Measurements from ENCODE around the gene CFAP77. TPM values are rescaled to one million over a fixed set of nuclear protein-coding genes. Genes with fewer than 3 reads are reported as not detected.
A peak's percentile ranks its signal among the peaks of the same experiment; 100 is the strongest.

The CFAP77 gene
- total RNA-seq (2012; rRNA removed) (not detected in 2 replicates), polyA plus RNA-seq (2012; rRNA removed) (0.13 TPM in 1 of 2 replicates, not detected in the other), Bru-seq, nascent RNA (percentile 14 among the genes with signal in this experiment), BruChase-seq, experiment 1, labeled RNA remaining after a 6-hour chase (percentile 17 among the genes with signal in this experiment), BruChase-seq, experiment 2, labeled RNA remaining after a 2-hour chase (percentile 15 among the genes with signal in this experiment)
- polyA plus RNA-seq (2012; cell fraction: cytosol; rRNA removed): not detected in 2 replicates
- polyA plus RNA-seq (2012; cell fraction: nucleus; rRNA removed; ENCODE audit: low replicate concordance): 0.08 and 0.10 TPM in 2 replicates
- long read RNA-seq: 0 reads

- H4K20me1 ChIP-seq (ENCODE audit: insufficient read depth, low read length): no peaks in the 10 kb centered on the region
- 0 out of 4 replicates have a peak within 1 kb of the TSS, but pooled peaks of 1 of the 2 experiments have one; percentile 37 for H4K8ac ChIP-seq (ENCODE audit: low read depth in 2 of 2, low read length in 2 of 2)
- no peak within 1 kb of the TSS for H3K4ac ChIP-seq (ENCODE audit: low read depth, low read length)
- H4K91ac ChIP-seq (ENCODE audit: insufficient read depth, low read depth, low read length): no peak within 1 kb of the TSS
- H3K4me2 ChIP-seq (ENCODE audit: low read depth, low read length): peak within 1 kb of the TSS; percentile 74
- TF ChIP-seq MXI1 (IDR thresholded peaks at IDR 0.05; ENCODE audit: borderline replicate concordance, low read depth, low read length) (peak; percentile 23; the same call in 1 of the 2 replicates), BHLHE40 (IDR thresholded peaks at IDR 0.05; ENCODE audit: low read depth, low read length) (peak; percentile 95), FOS (IDR thresholded peaks at IDR 0.05; ENCODE audit: low read depth, low read length) (no peak), POLR2A (IDR thresholded peaks at IDR 0.05; ENCODE audit: low read depth, low read length) (no peak), CHD1 (IDR thresholded peaks at IDR 0.05; ENCODE audit: low read depth, low read length) (peak; percentile 96; the same call in 1 of the 2 replicates), RAD21 (IDR thresholded peaks at IDR 0.05; ENCODE audit: low read length) (no peak)
- TF ChIP-seq, protein P1, sequence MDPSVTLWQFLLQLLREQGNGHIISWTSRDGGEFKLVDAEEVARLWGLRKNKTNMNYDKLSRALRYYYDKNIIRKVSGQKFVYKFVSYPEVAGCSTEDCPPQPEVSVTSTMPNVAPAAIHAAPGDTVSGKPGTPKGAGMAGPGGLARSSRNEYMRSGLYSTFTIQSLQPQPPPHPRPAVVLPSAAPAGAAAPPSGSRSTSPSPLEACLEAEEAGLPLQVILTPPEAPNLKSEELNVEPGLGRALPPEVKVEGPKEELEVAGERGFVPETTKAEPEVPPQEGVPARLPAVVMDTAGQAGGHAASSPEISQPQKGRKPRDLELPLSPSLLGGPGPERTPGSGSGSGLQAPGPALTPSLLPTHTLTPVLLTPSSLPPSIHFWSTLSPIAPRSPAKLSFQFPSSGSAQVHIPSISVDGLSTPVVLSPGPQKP (IDR thresholded peaks at IDR 0.05; ENCODE audit: borderline replicate concordance, low read depth, low read length): no peak
- TF ChIP-seq, protein P2, sequence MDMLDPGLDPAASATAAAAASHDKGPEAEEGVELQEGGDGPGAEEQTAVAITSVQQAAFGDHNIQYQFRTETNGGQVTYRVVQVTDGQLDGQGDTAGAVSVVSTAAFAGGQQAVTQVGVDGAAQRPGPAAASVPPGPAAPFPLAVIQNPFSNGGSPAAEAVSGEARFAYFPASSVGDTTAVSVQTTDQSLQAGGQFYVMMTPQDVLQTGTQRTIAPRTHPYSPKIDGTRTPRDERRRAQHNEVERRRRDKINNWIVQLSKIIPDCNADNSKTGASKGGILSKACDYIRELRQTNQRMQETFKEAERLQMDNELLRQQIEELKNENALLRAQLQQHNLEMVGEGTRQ (IDR thresholded peaks at IDR 0.05; ENCODE audit: low read depth, low read length): no peak
- DNase-seq: peak; percentile 39
- H3K23ac ChIP-seq (ENCODE audit: low read depth, low read length): peak within 1 kb of the TSS; percentile 45
- POLR2A ChIA-PET (ENCODE audit: unreplicated experiment): no interaction called here
- H2AK9ac ChIP-seq (replicated peaks; ENCODE audit: low read depth, low read length, poor library complexity): peak within 1 kb of the TSS; percentile 39
- no peak within 1 kb of the TSS for H3K56ac ChIP-seq (ENCODE audit: extremely low read depth, insufficient read depth, low read length)
- H2BK5ac ChIP-seq (ENCODE audit: low read depth, low read length, poor library complexity, severe bottlenecking): no peak within 1 kb of the TSS
- dilution Hi-C loops (cut with HindIII; ENCODE audit: low sequenced_read_pairs, unreplicated experiment) (no loop called here), intact Hi-C loops (cut with micrococcal nuclease) (loop anchor here (10.0 kb wide), 3 partner anchors 95 to 495 kb away; no protein-coding TSS in a partner anchor), in situ Hi-C loops (cut with MboI; ENCODE audit: low sequenced_read_pairs) (no loop called here)
- H3K9me1 ChIP-seq (ENCODE audit: insufficient read depth, low read length): peaks cover 7% of the 10 kb centered on the region; the same call in 1 of the 2 replicates
- peak; percentile 89 for ATAC-seq (ENCODE audit: low read depth)
- H4K5ac ChIP-seq (ENCODE audit: low read depth, low read length): no peak within 1 kb of the TSS
- 1% methylated on average over 39 of the region's 69 CpGs; no CpG with 5 or more reads in 1 of the 2 experiments for WGBS, 2 experiments (ENCODE audit: extremely low coverage in 2 of 2, insufficient read length in 1 of 2)
- CTCF ChIA-PET: no interaction called here
- no peak within 1 kb of the TSS for H3K14ac ChIP-seq (replicated peaks; ENCODE audit: low read depth, low read length)
- peaks cover 32% of the 10 kb centered on the region for H3K27me3 ChIP-seq (ENCODE audit: control insufficient read depth, insufficient read depth, low read length)
- H3K9ac ChIP-seq (ENCODE audit: low read depth, low read length): no peak within 1 kb of the TSS
- H2AFZ ChIP-seq (replicated peaks; ENCODE audit: low read length, poor library complexity): peak within 1 kb of the TSS; percentile 97
- no peak within 1 kb of the TSS for H2BK20ac ChIP-seq (ENCODE audit: low read depth, low read length)
- H3K18ac ChIP-seq (ENCODE audit: low read depth, low read length): no peak within 1 kb of the TSS
- peaks cover 5 to 9% of the 10 kb centered on the region in 2 experiments; a peak in 3 of 4 replicates for H3K79me1 ChIP-seq (ENCODE audit: low read depth in 1 of 2, low read length in 2 of 2)
- H3K4me3 ChIP-seq (ENCODE audit: insufficient read depth, low read depth, low read length): peak within 1 kb of the TSS; percentile 44
- no peak within 1 kb of the TSS for H3K27ac ChIP-seq (ENCODE audit: insufficient read depth, low read length)
- no peak within 1 kb of the TSS for H2BK15ac ChIP-seq (ENCODE audit: low read depth, low read length)
- H3K36me3 ChIP-seq (ENCODE audit: control insufficient read depth, insufficient read depth, low read length): no peaks in the 10 kb centered on the region
- no peaks in the 10 kb centered on the region for H3K9me3 ChIP-seq (ENCODE audit: control insufficient read depth, insufficient read depth, low read length)
- H2BK120ac ChIP-seq (ENCODE audit: low read depth, low read length): peak within 1 kb of the TSS; percentile 63; the same call in 1 of the 2 replicates
- no peak within 1 kb of the TSS for H2AK5ac ChIP-seq (ENCODE audit: low read depth, low read length)
- no peaks in the 10 kb centered on the region; the same call in 1 of the 2 replicates for H3K4me1 ChIP-seq (ENCODE audit: control insufficient read depth, insufficient read depth, low read length)
- BruUV-seq (replicated peaks): no TSS peak
These were observed at the start of gene CFAP77 for GRCh38 chr9:132409828-132410528. TSS of gene CFAP77 (plus strand) at chr9:132410211. CDS start at chr9:132410272, 61 bp downstream.
